K562 (cell line): Measurements from ENCODE around the gene ZSWIM3.

Experiments used
- C11orf30 ChIP-seq: fragments of 450-650 bp; IDR thresholded peaks from 2 replicates; pipeline ENCODE4 v1.6.1; 2016; ENCODE audit warnings: low read depth, mild to moderate bottlenecking
- EZH2 ChIP-seq: IDR thresholded peaks from 2 replicates; pipeline ENCODE4 v1.6.1; 2012; ENCODE audit warnings: low read depth, mild to moderate bottlenecking, inconsistent platforms, low read length, borderline replicate concordance
- JUND ChIP-seq, 2 experiments: IDR thresholded peaks; 2 replicates in 1 of 2; 3 replicates in 1 of 2; pipeline ENCODE4 v1.6.1; 2011; ENCODE audit warnings: borderline replicate concordance in 2 of 2, low read depth in 2 of 2, low read length in 2 of 2, improper control_type of control experiment in 1 of 2, missing biosample characterization in 1 of 2, missing genetic modification characterization in 1 of 2, missing genetic modification reagents in 1 of 2
- KAT8 ChIP-seq: fragments of 450-650 bp; IDR thresholded peaks from 2 replicates; pipeline ENCODE4 v1.6.1; 2016; ENCODE audit warnings: low read depth, mild to moderate bottlenecking
- MYC ChIP-seq, 2 experiments: fragments of 250-450 bp in 1 of 2; sonication (Bioruptor Pico) in 1 of 2; IDR thresholded peaks; 2 replicates each; pipeline versions ENCODE4 v1.5.1 to v1.6.1; 2012 to 2021; ENCODE audit warnings: low read depth in 2 of 2, borderline replicate concordance in 1 of 2, improper control_type of control experiment in 1 of 2, low read length in 1 of 2, mild to moderate bottlenecking in 1 of 2, moderate library complexity in 1 of 2
- MYNN ChIP-seq, 2 experiments: sonication (generic); formaldehyde crosslinking in 1 of 2; IDR thresholded peaks; 2 replicates each; pipeline versions ENCODE4 v1.5.0 to v1.6.1; 2016 to 2020; ENCODE audit warnings: antibody characterized with exemption in 1 of 2, missing genetic modification reagents in 1 of 2
- POLR2AphosphoS5 ChIP-seq: IDR thresholded peaks from 2 replicates; pipeline ENCODE4 v1.6.1; 2011; ENCODE audit warnings: mild to moderate bottlenecking, low read depth, low read length, moderate library complexity; ENCODE audit not compliant: control insufficient read depth, insufficient read depth
- SAP30 ChIP-seq: fragments of 200-600 bp; sonication (generic); IDR thresholded peaks from 2 replicates; pipeline ENCODE4 v1.6.1; 2012; ENCODE audit warnings: borderline replicate concordance, low read depth, mild to moderate bottlenecking, moderate library complexity, low read length, control low read depth, inconsistent platforms; ENCODE audit not compliant: insufficient read depth, poor library complexity, severe bottlenecking
- ZNF644 ChIP-seq: fragments of 200-800 bp; sonication (Bioruptor generic); IDR thresholded peaks from 2 replicates; pipeline ENCODE4 v1.6.1; 2016; ENCODE audit warnings: low read depth, missing genetic modification characterization, missing compliant biosample characterization
- TF ChIP-seq, protein P1 (sequence below): fragments of 250-450 bp; sonication (Bioruptor Pico); IDR thresholded peaks from 2 replicates; pipeline ENCODE4 v1.4.0; 2020; ENCODE audit warnings: mild to moderate bottlenecking
- TF ChIP-seq, protein P2 (sequence below): conservative IDR thresholded peaks from 2 replicates; pipeline ENCODE4 v1.6.1; 2011; ENCODE audit warnings: low read depth, mild to moderate bottlenecking, low read length; ENCODE audit not compliant: control insufficient read depth
- TF ChIP-seq, protein P3 (sequence below): sonication (generic); formaldehyde crosslinking; IDR thresholded peaks from 2 replicates; pipeline ENCODE4 v1.8.0; 2022; ENCODE audit warnings: mild to moderate bottlenecking, low read depth, missing genetic modification reagents
- TF ChIP-seq, protein P4 (sequence below), 2 experiments: fragments of 200-800 bp in 1 of 2; sonication (Bioruptor generic) in 1 of 2; sonication (generic) in 1 of 2; formaldehyde crosslinking in 1 of 2; IDR thresholded peaks in 1 of 2; conservative IDR thresholded peaks in 1 of 2; 2 replicates each; pipeline versions ENCODE4 v1.5.0 to v1.6.1; 2016 to 2020; ENCODE audit warnings: missing compliant biosample characterization in 1 of 2, missing genetic modification characterization in 1 of 2, missing genetic modification reagents in 1 of 2

DNA sequence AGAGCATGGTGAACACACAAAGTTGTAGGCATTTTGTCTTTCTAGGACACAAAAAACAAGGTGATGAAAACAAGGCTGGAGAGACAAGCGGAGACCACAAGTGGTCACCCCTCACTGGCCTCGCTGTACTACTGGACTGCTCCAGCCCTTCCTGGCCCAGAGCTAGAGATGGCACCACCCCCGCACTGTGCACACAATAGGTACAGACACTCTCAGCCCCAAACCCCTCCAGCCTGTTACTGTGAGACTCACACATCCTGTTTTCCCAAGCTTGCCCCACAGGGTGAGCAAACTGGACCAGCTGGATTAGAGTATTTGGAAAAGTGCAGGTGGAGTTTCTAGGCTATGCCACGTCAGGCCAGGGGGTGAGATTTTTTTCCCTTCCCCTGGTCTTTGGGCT is 15.2 kb downstream of the ZSWIM3 start:
- no peak for TF ChIP-seq C11orf30
- TF ChIP-seq, protein P1, sequence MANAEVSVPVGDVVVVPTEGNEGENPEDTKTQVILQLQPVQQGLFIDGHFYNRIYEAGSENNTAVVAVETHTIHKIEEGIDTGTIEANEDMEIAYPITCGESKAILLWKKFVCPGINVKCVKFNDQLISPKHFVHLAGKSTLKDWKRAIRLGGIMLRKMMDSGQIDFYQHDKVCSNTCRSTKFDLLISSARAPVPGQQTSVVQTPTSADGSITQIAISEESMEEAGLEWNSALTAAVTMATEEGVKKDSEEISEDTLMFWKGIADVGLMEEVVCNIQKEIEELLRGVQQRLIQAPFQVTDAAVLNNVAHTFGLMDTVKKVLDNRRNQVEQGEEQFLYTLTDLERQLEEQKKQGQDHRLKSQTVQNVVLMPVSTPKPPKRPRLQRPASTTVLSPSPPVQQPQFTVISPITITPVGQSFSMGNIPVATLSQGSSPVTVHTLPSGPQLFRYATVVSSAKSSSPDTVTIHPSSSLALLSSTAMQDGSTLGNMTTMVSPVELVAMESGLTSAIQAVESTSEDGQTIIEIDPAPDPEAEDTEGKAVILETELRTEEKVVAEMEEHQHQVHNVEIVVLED = no peak
- TF ChIP-seq, protein P2, sequence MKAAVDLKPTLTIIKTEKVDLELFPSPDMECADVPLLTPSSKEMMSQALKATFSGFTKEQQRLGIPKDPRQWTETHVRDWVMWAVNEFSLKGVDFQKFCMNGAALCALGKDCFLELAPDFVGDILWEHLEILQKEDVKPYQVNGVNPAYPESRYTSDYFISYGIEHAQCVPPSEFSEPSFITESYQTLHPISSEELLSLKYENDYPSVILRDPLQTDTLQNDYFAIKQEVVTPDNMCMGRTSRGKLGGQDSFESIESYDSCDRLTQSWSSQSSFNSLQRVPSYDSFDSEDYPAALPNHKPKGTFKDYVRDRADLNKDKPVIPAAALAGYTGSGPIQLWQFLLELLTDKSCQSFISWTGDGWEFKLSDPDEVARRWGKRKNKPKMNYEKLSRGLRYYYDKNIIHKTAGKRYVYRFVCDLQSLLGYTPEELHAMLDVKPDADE = no peak
- TF ChIP-seq ZNF644 (tag) = no peak
- no peak for TF ChIP-seq POLR2AphosphoS5
- TF ChIP-seq, protein P3, sequence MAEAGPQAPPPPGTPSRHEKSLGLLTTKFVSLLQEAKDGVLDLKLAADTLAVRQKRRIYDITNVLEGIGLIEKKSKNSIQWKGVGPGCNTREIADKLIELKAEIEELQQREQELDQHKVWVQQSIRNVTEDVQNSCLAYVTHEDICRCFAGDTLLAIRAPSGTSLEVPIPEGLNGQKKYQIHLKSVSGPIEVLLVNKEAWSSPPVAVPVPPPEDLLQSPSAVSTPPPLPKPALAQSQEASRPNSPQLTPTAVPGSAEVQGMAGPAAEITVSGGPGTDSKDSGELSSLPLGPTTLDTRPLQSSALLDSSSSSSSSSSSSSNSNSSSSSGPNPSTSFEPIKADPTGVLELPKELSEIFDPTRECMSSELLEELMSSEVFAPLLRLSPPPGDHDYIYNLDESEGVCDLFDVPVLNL (CRISPR knock-in tag) = no peak
- no peak for TF ChIP-seq EZH2
- TF ChIP-seq, protein P4, sequence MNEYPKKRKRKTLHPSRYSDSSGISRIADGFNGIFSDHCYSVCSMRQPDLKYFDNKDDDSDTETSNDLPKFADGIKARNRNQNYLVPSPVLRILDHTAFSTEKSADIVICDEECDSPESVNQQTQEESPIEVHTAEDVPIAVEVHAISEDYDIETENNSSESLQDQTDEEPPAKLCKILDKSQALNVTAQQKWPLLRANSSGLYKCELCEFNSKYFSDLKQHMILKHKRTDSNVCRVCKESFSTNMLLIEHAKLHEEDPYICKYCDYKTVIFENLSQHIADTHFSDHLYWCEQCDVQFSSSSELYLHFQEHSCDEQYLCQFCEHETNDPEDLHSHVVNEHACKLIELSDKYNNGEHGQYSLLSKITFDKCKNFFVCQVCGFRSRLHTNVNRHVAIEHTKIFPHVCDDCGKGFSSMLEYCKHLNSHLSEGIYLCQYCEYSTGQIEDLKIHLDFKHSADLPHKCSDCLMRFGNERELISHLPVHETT (CRISPR knock-in tag; conservative IDR thresholded peaks at IDR 0.05 in 1 of 2, IDR thresholded peaks at IDR 0.05 in 1 of 2) = no peak
- TF ChIP-seq SAP30 = no peak
- TF ChIP-seq JUND (IDR thresholded peaks at IDR 0.05; ENCODE audit: borderline replicate concordance, low read depth, low read length) = no peak
- no peak for TF ChIP-seq JUND (tag; IDR thresholded peaks at IDR 0.05; ENCODE audit: borderline replicate concordance, low read depth, low read length)
- no peak for TF ChIP-seq KAT8
- TF ChIP-seq MYNN (IDR thresholded peaks at IDR 0.05) = no peak
- TF ChIP-seq MYNN (CRISPR knock-in tag; IDR thresholded peaks at IDR 0.05) = no peak
- no peak for TF ChIP-seq MYC (IDR thresholded peaks at IDR 0.05; ENCODE audit: low read depth, low read length)
- TF ChIP-seq MYC (CRISPR knock-in tag; IDR thresholded peaks at IDR 0.05; ENCODE audit: borderline replicate concordance, low read depth) = no peak
